PC-3 (cell line): ENCODE measurements around the gene CACNA1E.

Source experiments
- EZH2phosphoT487 ChIP-seq: fragments of 300-600 bp; sonication (generic); IDR thresholded peaks from 2 replicates; pipeline ENCODE4 v1.6.1; 2018; ENCODE audit warnings: mild to moderate bottlenecking, antibody characterized with exemption, low read length, borderline replicate concordance
- TF ChIP-seq, protein P1 (sequence below): fragments of 300-600 bp; sonication (generic); conservative IDR thresholded peaks from 2 replicates; pipeline ENCODE4 v1.5.1; 2017; ENCODE audit warnings: antibody characterized with exemption, low read depth, mild to moderate bottlenecking, low read length

DNA sequence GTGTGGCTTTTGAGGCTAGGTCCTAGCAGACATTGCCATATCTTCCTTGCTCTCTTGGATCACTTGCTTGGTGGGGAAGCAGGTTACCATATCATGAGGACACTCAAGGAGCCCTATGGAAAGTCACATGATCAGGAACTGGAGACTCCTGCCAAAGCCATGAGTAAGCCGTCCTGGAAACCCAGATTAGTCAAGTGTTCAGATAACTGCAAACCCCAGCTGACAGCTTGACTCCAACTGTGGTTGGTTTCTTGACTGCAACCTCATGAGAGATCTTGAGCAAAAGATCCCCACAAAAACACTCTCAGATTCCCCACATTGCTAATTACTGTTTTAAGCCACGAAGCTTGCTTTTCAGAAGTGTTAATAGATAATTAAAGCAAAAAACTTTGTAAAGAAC, 58.6 kb downstream of the CACNA1E start:
- TF ChIP-seq, protein P1, sequence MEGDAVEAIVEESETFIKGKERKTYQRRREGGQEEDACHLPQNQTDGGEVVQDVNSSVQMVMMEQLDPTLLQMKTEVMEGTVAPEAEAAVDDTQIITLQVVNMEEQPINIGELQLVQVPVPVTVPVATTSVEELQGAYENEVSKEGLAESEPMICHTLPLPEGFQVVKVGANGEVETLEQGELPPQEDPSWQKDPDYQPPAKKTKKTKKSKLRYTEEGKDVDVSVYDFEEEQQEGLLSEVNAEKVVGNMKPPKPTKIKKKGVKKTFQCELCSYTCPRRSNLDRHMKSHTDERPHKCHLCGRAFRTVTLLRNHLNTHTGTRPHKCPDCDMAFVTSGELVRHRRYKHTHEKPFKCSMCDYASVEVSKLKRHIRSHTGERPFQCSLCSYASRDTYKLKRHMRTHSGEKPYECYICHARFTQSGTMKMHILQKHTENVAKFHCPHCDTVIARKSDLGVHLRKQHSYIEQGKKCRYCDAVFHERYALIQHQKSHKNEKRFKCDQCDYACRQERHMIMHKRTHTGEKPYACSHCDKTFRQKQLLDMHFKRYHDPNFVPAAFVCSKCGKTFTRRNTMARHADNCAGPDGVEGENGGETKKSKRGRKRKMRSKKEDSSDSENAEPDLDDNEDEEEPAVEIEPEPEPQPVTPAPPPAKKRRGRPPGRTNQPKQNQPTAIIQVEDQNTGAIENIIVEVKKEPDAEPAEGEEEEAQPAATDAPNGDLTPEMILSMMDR = no peak
- TF ChIP-seq EZH2phosphoT487 = no peak
